A673 (cell line): ENCODE results near the gene TSC2. TPM values are rescaled to one million over a fixed set of nuclear protein-coding genes. Genes with fewer than 3 reads are reported as not detected.
"Not testable (repeated sequence)": the region's sequence is repeated elsewhere in the genome, so short reads cannot be mapped to it uniquely, and the experiment has no call there.

ENCODE experiments used
- BruUV-seq: library from RNA; stranded (reverse); fragments of 400-500 nt; replicated peaks from 2 replicates; lab custom pipeline; 2021; lab: Mats Ljungman, UMichigan
- CTCF ChIA-PET: fragments of 300-600 bp; sonication (Branson Sonifier 250); formaldehyde crosslinking; loops from one replicate; lab custom pipeline; 2022; ENCODE audit warnings: antibody characterized with exemption; lab: Charles Lee
- POLR2A ChIA-PET: fragments of 300-600 bp; sonication (Branson Sonifier 250); formaldehyde crosslinking; loops from one replicate; lab custom pipeline; 2022; ENCODE audit warnings: antibody characterized with exemption; ENCODE audit not compliant: low non-redundant PET; lab: Charles Lee
- DNase-seq: peaks from one replicate; pipeline ENCODE4 v3.0.0-alpha.2; 2015; ENCODE audit warnings: low spot score
- H3K27ac ChIP-seq: fragments of 200-600 bp; sonication (generic); 2 replicates; pipeline ENCODE4 v1.5.1; 2016; ENCODE audit warnings: mixed run types, low read depth, mild to moderate bottlenecking, mixed read lengths, antibody characterized with exemption, low read length; ENCODE audit not compliant: poor library complexity, severe bottlenecking
- H3K27me3 ChIP-seq: fragments of 200-600 bp; sonication (generic); replicated peaks from 2 replicates; pipeline ENCODE4 v1.6.1; 2017; ENCODE audit warnings: mixed run types, low read depth, mild to moderate bottlenecking, mixed read lengths, antibody characterized with exemption, low read length; ENCODE audit not compliant: insufficient read depth, poor library complexity
- H3K36me3 ChIP-seq: fragments of 200-600 bp; sonication (generic); 2 replicates; pipeline ENCODE4 v1.6.1; 2016; ENCODE audit warnings: mixed run types, mild to moderate bottlenecking, mixed read lengths, antibody characterized with exemption, low read length; ENCODE audit not compliant: insufficient read depth, poor library complexity, severe bottlenecking
- H3K4me1 ChIP-seq: fragments of 200-600 bp; sonication (generic); 2 replicates; pipeline ENCODE4 v1.6.1; 2017; ENCODE audit warnings: mixed run types, mild to moderate bottlenecking, mixed read lengths, antibody characterized with exemption, low read length; ENCODE audit not compliant: insufficient read depth, poor library complexity, severe bottlenecking
- H3K4me3 ChIP-seq: fragments of 200-600 bp; sonication (generic); 2 replicates; pipeline ENCODE4 v1.5.1; 2016; ENCODE audit warnings: low read depth, mixed run types, mild to moderate bottlenecking, mixed read lengths, low read length; ENCODE audit not compliant: poor library complexity, severe bottlenecking
- H3K9me3 ChIP-seq: fragments of 200-600 bp; sonication (generic); 2 replicates; pipeline ENCODE4 v1.6.1; 2016; ENCODE audit warnings: mixed run types, low read depth, mild to moderate bottlenecking, mixed read lengths, antibody characterized with exemption, low read length; ENCODE audit not compliant: poor library complexity, severe bottlenecking
- intact Hi-C: fragments of 100-400 bp; cut with micrococcal nuclease; formaldehyde crosslinking; loops from one replicate; pipeline ENCODE4 v1.10.0; 2022; ENCODE audit not compliant: unreplicated experiment
- total RNA-seq: library from RNA; stranded (reverse); gene quantifications from 2 replicates; pipeline ENCODE4 v1.2.3, GENCODE V29; 2021

The TSC2 gene
- total RNA-seq, 1 experiment from 2014 or later: 125 TPM

- CTCF ChIA-PET, DNase-seq, H3K4me1 ChIP-seq, H3K27me3 ChIP-seq, H3K36me3 ChIP-seq, H3K9me3 ChIP-seq, H3K4me3 ChIP-seq, intact Hi-C loops, POLR2A ChIA-PET, H3K27ac ChIP-seq, BruUV-seq: not testable (repeated sequence)
Measured at GRCh38 chr16:2108446-2109270, 60.9 kb downstream of the TSC2 start.

- H3K36me3 ChIP-seq, POLR2A ChIA-PET, H3K4me3 ChIP-seq, DNase-seq, H3K4me1 ChIP-seq, CTCF ChIA-PET, BruUV-seq, H3K27me3 ChIP-seq, intact Hi-C loops, H3K9me3 ChIP-seq, H3K27ac ChIP-seq: not testable (repeated sequence)
Measured at GRCh38 chr16:2109271-2109580, 61.4 kb downstream of the TSC2 start.

- intact Hi-C loops, BruUV-seq: not testable (repeated sequence)
Measured at GRCh38 chr16:2109872-2110271, 62.1 kb downstream of the TSC2 start.

GRCh38 chr16:2110332-2111008 lies 62.7 kb downstream of the TSC2 start:
- POLR2A ChIA-PET: interaction anchor here (0.6 kb wide), 1 partner anchor 427 kb away, joined by 4 read pairs; the partner anchor contains the start of gene PDPK1
- intact Hi-C loops, H3K27ac ChIP-seq, H3K9me3 ChIP-seq, H3K4me3 ChIP-seq, H3K36me3 ChIP-seq, H3K27me3 ChIP-seq, CTCF ChIA-PET, H3K4me1 ChIP-seq, DNase-seq: not testable (repeated sequence)
- BruUV-seq: TSS peak; percentile 21

More at GRCh38 chr16:2109872-2110271, 62.1 kb downstream of the TSC2 start:
- POLR2A ChIA-PET: interaction anchor here (0.6 kb wide), 1 partner anchor 428 kb away, joined by 4 read pairs; the partner anchor contains the start of gene PDPK1
- H3K36me3 ChIP-seq, H3K27ac ChIP-seq, CTCF ChIA-PET, H3K9me3 ChIP-seq, H3K4me3 ChIP-seq, DNase-seq, H3K27me3 ChIP-seq, H3K4me1 ChIP-seq: not testable (repeated sequence)

- DNase-seq, CTCF ChIA-PET, POLR2A ChIA-PET, BruUV-seq, intact Hi-C loops, H3K4me3 ChIP-seq, H3K27me3 ChIP-seq, H3K4me1 ChIP-seq, H3K27ac ChIP-seq, H3K9me3 ChIP-seq, H3K36me3 ChIP-seq: not testable (repeated sequence)
Measured at GRCh38 chr16:2111009-2111353, 63.2 kb downstream of the TSC2 start.

GRCh38 chr16:2111412-2112335 lies 63.9 kb downstream of the TSC2 start:
- CTCF ChIA-PET, H3K27me3 ChIP-seq, H3K27ac ChIP-seq, intact Hi-C loops, H3K4me1 ChIP-seq, H3K4me3 ChIP-seq, POLR2A ChIA-PET, DNase-seq, BruUV-seq, H3K36me3 ChIP-seq, H3K9me3 ChIP-seq: not testable (repeated sequence)

- intact Hi-C loops, CTCF ChIA-PET, H3K27me3 ChIP-seq, H3K27ac ChIP-seq, H3K9me3 ChIP-seq, H3K4me3 ChIP-seq, H3K36me3 ChIP-seq, H3K4me1 ChIP-seq, DNase-seq, POLR2A ChIA-PET, BruUV-seq: not testable (repeated sequence)
Measured at GRCh38 chr16:2112539-2113106, 64.8 kb downstream of the TSC2 start.
